ENCODE results near the gene UBE2E3. TPM values are rescaled to one million over a fixed set of nuclear protein-coding genes. Genes with fewer than 3 reads are reported as not detected.

UBE2E3 gene
- total and polyA plus RNA-seq, 2 of the 13 experiments (the other 11 are each of a cell fraction or from before 2014, with no cell fraction given), result 45.7 to 92.6 TPM

GRCh38 chr2:181103659-181104058 lies 123.3 kb downstream of the UBE2E3 start (continued):
- TF ChIP-seq ARID5B (CRISPR knock-in tag; IDR thresholded peaks at IDR 0.05) (no peak), GLMP (CRISPR knock-in tag; IDR thresholded peaks at IDR 0.05; ENCODE audit: borderline replicate concordance) (no peak), ARHGAP35 (CRISPR knock-in tag; IDR thresholded peaks at IDR 0.05; ENCODE audit: borderline replicate concordance) (no peak)

DNA sequence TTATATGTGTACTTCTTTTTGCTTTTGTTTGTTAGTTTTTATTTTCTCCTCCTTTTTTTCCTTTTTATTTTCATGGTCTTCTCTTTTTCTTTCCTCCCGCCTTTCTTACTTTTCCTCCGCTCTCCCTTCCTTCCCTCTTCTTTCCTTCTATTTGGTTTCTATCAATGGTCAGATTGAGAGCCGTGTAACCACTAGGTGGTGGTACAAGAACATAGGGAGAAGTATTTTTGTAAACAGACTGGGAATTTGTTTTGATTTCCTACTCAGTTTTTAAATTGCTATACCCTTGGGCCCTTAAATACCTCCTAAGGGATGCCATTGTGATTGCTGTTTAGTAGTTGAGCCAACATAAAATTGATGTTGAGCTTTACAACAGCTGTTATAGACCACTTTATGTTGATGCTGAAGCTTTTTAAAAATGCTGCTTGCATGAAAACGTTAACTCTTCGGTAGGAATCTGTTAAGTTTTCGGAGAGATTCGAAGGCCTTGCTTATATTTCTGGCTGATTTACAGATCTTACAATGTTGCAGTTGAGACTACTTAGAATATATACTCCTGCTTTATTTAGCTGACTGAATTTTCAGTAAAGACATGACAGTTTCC lies 124.2 kb downstream of the UBE2E3 start:
- Histone ChIP-seq H3K4me2 (ENCODE audit: low read depth, low read length) (no peak overlapping the region), H3K27me3 (ENCODE audit: control insufficient read depth in 1 of 2, insufficient read depth in 2 of 2, low read length in 2 of 2) (no peaks in the 10 kb centered on the region), H2AFZ (ENCODE audit: low read length) (no peak overlapping the region), H3K79me2 (ENCODE audit: insufficient read depth, low read length) (no peaks in the 10 kb centered on the region), H3K36me3 (replicated peaks in 1 of 2; ENCODE audit: control insufficient read depth in 1 of 2, insufficient read depth in 2 of 2, low read length in 2 of 2) (no peaks in the 10 kb centered on the region), H3K9me3 (ENCODE audit: low read length) (no peaks in the 10 kb centered on the region), H3K27ac (ENCODE audit: extremely low read length, insufficient read depth, low read length) (no peak overlapping the region), H3K4me3 (replicated peaks in 1 of 3; ENCODE audit: insufficient read depth in 1 of 3, low read depth in 2 of 3, low read length in 3 of 3) (no peak overlapping the region), H3K4me1 (ENCODE audit: insufficient read depth, low read length) (no peaks in the 10 kb centered on the region), H4K20me1 (ENCODE audit: insufficient read depth, low read length) (no peaks in the 10 kb centered on the region), H3K9ac (ENCODE audit: insufficient read depth, low read depth, low read length) (no peak overlapping the region)
- DNase-seq (ENCODE audit: low spot score) (peak; percentile 34), FAIRE-seq (peak; percentile 81), ATAC-seq (peak; percentile 69)
- POLR2A ChIA-PET, result no interaction called here
- CTCF ChIA-PET (ENCODE audit: low intra/inter-chr PET ratio, low total read pairs), result interaction anchor here (1.3 to 2.8 kb wide), 3 partner anchors 353 to 610 kb away, joined by 5 to 27 read pairs (median 7); partner anchors contain the start of gene ITGA4
- in situ Hi-C loops (cut with HindIII; ENCODE audit: extremely low pct_ligation_motif_present, low pct_unique_long_range_greater_than_20kb), result loop anchor here (10.0 kb wide), 2 partner anchors 360 to 610 kb away; no protein-coding TSS in a partner anchor
- no TSS peak for BruUV-seq (replicated peaks)
- WGBS (ENCODE audit: low lambda C conversion rate), result 19% methylated on average over 7 of the region's 7 CpGs
- intact Hi-C loops (cut with micrococcal nuclease; ENCODE audit: unreplicated experiment), result loop anchor here (1.0 kb wide), 2 partner anchors 362 to 611 kb away; no protein-coding TSS in a partner anchor
- TF ChIP-seq NR2F6 (IDR thresholded peaks at IDR 0.05) (no peak), NR2F6 (CRISPR knock-in tag; IDR thresholded peaks at IDR 0.05) (no peak), FOXA1 (IDR thresholded peaks at IDR 0.05) (no peak), FOXA1 (CRISPR knock-in tag; IDR thresholded peaks at IDR 0.05) (0 out of 2 replicates have a peak, but pooled peaks have one; percentile 23), RAD21 (CRISPR knock-in tag; IDR thresholded peaks at IDR 0.05) (0 out of 2 replicates have a peak, but pooled peaks have one; percentile 52), SRSF9 (IDR thresholded peaks at IDR 0.05; ENCODE audit: borderline replicate concordance, insufficient read depth, low read depth, low read length, poor library complexity, severe bottlenecking) (peak; percentile 45), FOXA3 (CRISPR knock-in tag; IDR thresholded peaks at IDR 0.05) (peak; percentile 45; the same call in 1 of the 2 replicates), KLF11 (CRISPR knock-in tag; IDR thresholded peaks at IDR 0.05) (no peak), SMC3 (IDR thresholded peaks at IDR 0.05; ENCODE audit: low read length) (peak; percentile 57; the same call in 1 of the 2 replicates), STAG1 (CRISPR knock-in tag; IDR thresholded peaks at IDR 0.05) (peak; percentile 86), CHD2 (IDR thresholded peaks at IDR 0.05; ENCODE audit: low read depth, low read length) (no peak), ZNF563 (CRISPR knock-in tag; IDR thresholded peaks at IDR 0.05) (no peak), MTF1 (CRISPR knock-in tag; IDR thresholded peaks at IDR 0.05) (no peak), ZNF556 (CRISPR knock-in tag; IDR thresholded peaks at IDR 0.05; ENCODE audit: borderline replicate concordance) (no peak)
- TF ChIP-seq, protein P1, sequence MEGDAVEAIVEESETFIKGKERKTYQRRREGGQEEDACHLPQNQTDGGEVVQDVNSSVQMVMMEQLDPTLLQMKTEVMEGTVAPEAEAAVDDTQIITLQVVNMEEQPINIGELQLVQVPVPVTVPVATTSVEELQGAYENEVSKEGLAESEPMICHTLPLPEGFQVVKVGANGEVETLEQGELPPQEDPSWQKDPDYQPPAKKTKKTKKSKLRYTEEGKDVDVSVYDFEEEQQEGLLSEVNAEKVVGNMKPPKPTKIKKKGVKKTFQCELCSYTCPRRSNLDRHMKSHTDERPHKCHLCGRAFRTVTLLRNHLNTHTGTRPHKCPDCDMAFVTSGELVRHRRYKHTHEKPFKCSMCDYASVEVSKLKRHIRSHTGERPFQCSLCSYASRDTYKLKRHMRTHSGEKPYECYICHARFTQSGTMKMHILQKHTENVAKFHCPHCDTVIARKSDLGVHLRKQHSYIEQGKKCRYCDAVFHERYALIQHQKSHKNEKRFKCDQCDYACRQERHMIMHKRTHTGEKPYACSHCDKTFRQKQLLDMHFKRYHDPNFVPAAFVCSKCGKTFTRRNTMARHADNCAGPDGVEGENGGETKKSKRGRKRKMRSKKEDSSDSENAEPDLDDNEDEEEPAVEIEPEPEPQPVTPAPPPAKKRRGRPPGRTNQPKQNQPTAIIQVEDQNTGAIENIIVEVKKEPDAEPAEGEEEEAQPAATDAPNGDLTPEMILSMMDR (CRISPR knock-in tag; IDR thresholded peaks at IDR 0.05), result peak; percentile 71
